ENCODE data around the gene AOC2. TPM values are rescaled to one million over a fixed set of nuclear protein-coding genes. Genes with fewer than 3 reads are reported as not detected.

The AOC2 gene
- total RNA-seq, 1 experiment from 2014 or later, result 1.4 TPM

DNA sequence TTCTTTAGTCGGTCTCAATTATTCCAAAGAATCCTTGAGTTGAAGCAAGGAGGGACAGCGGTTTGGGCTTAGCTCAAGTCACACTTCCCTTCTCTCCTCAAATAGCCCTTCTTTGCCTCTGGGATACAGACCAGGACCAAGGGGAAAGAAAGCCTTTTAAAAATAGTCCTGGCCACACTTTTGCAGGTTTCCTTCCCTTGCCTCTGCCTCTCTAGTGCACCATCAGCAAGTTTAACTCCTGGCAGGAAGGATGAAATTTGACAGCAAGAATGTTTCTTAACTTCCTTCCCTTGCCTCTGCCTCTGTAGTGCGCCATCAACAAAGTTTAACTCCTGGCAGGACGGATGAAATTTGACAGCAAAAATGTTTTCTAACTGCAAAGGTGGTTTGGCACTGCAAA, 49.0 kb downstream of the AOC2 start:
- Histone ChIP-seq H3K27ac (ENCODE audit: low read length) (no peak overlapping the region), H3K9me2 (replicated peaks; ENCODE audit: low read length) (no peaks in the 10 kb centered on the region), H3K79me2 (ENCODE audit: low read length) (no peaks in the 10 kb centered on the region), H2AFZ (ENCODE audit: low read length) (no peak overlapping the region), H3K9me3 (ENCODE audit: low read length) (no peaks in the 10 kb centered on the region), H3K36me3 (ENCODE audit: low read depth, low read length) (no peaks in the 10 kb centered on the region), H3K4me2 (ENCODE audit: low read length) (no peak overlapping the region), H3K9ac (ENCODE audit: low read length) (no peak overlapping the region), H3K27me3 (ENCODE audit: low read length) (no peaks in the 10 kb centered on the region), H4K20me1 (ENCODE audit: low read length) (no peaks in the 10 kb centered on the region), H3F3A (ENCODE audit: low read length, unreplicated experiment) (no peaks in the 10 kb centered on the region), H3K4me1 (ENCODE audit: insufficient read depth, low read length) (peaks cover 17% of the 10 kb centered on the region), H3K4me3 (ENCODE audit: low read length) (no peak overlapping the region)
- BruUV-seq (replicated peaks), result no TSS peak
- TF ChIP-seq EZH2 (IDR thresholded peaks at IDR 0.05; ENCODE audit: low read length, unreplicated experiment), result no peak
- TF ChIP-seq, protein P1, sequence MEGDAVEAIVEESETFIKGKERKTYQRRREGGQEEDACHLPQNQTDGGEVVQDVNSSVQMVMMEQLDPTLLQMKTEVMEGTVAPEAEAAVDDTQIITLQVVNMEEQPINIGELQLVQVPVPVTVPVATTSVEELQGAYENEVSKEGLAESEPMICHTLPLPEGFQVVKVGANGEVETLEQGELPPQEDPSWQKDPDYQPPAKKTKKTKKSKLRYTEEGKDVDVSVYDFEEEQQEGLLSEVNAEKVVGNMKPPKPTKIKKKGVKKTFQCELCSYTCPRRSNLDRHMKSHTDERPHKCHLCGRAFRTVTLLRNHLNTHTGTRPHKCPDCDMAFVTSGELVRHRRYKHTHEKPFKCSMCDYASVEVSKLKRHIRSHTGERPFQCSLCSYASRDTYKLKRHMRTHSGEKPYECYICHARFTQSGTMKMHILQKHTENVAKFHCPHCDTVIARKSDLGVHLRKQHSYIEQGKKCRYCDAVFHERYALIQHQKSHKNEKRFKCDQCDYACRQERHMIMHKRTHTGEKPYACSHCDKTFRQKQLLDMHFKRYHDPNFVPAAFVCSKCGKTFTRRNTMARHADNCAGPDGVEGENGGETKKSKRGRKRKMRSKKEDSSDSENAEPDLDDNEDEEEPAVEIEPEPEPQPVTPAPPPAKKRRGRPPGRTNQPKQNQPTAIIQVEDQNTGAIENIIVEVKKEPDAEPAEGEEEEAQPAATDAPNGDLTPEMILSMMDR (conservative IDR thresholded peaks at IDR 0.05; ENCODE audit: low read depth, low read length), result no peak
- TF ChIP-seq EZH2phosphoT487 (IDR thresholded peaks at IDR 0.05; ENCODE audit: borderline replicate concordance, low read length), result no peak
- ChIA-PET POLR2A (ENCODE audit: unreplicated experiment) (no interaction called here), CTCF (no interaction called here)
- no peak for DNase-seq
- intact Hi-C loops (cut with micrococcal nuclease), result no loop called here
- ATAC-seq, result no peak

DNA sequence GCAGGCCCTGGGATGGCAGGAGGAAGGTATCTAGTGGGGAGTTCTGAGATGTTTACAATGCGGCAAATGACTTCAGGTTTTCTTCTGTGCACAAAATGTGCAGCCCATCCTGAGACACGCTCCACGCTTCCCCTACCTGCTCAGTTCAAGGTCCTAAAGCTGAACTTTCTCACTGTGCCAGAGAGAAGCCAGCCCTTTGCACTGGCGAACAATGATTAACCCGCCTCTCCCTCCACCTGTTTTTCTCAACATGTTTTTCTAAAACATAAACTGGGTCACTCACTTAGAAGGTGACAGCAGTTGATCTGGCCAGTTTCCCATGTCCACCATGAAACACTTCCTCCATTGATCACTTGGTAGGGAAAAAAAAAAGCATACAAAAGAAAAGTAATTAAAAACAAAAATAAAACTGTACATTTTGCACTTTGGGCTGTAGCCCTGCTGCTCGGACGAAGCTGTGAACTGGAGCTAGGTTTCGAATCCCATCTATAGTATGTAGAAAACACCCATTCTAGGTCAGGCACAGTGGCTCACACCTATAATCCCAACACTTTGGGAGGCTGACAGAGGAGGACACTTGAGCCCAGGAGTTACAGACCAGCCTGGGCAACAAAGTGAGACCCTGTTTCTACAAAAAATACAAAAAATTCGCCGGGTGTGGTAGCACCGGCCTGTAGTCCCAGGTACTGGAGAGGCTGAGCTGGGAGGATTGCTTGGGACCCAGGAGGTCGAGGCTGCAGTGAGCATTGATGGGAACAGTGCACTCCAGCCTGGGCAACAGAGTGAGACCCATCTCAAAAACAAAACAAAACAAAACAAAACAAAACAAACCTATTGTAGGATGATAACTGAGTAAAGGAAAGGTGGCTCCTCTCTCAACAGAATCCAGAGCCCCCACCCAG, 50.2 kb downstream of the AOC2 start:
- ChIA-PET CTCF (no interaction called here), POLR2A (ENCODE audit: unreplicated experiment) (no interaction called here)
- no peaks in the 10 kb centered on the region for H4K20me1 ChIP-seq (ENCODE audit: low read length)
- no peaks in the 10 kb centered on the region for H3K36me3 ChIP-seq (ENCODE audit: low read depth, low read length)
- H3K79me2 ChIP-seq (ENCODE audit: low read length), result no peaks in the 10 kb centered on the region
- H3K27me3 ChIP-seq (ENCODE audit: low read length), result no peaks in the 10 kb centered on the region
- peak overlapping the region; percentile 72 for H3K4me2 ChIP-seq (ENCODE audit: low read length)
- intact Hi-C loops (cut with micrococcal nuclease), result no loop called here
- TF ChIP-seq EZH2phosphoT487 (IDR thresholded peaks at IDR 0.05; ENCODE audit: borderline replicate concordance, low read length) (no peak), EZH2 (IDR thresholded peaks at IDR 0.05; ENCODE audit: low read length, unreplicated experiment) (no peak)
- TF ChIP-seq, protein P1 (conservative IDR thresholded peaks at IDR 0.05; ENCODE audit: low read depth, low read length), result no peak
- peak overlapping the region; percentile 11; the same call in 1 of the 2 replicates for H2AFZ ChIP-seq (ENCODE audit: low read length)
- H3F3A ChIP-seq (ENCODE audit: low read length, unreplicated experiment), result no peaks in the 10 kb centered on the region
- peaks cover 17% of the 10 kb centered on the region for H3K4me1 ChIP-seq (ENCODE audit: insufficient read depth, low read length)
- no peak overlapping the region for H3K9ac ChIP-seq (ENCODE audit: low read length)
- DNase-seq, result no peak
- no peaks in the 10 kb centered on the region for H3K9me3 ChIP-seq (ENCODE audit: low read length)
- peak overlapping the region; percentile 1; the same call in 1 of the 2 replicates for H3K4me3 ChIP-seq (ENCODE audit: low read length)
- 0 out of 2 replicates have a peak overlapping the region, but pooled peaks have one; percentile 14 for H3K27ac ChIP-seq (ENCODE audit: low read length)
- no TSS peak for BruUV-seq (replicated peaks)
- ATAC-seq, result no peak
- no peaks in the 10 kb centered on the region for H3K9me2 ChIP-seq (replicated peaks; ENCODE audit: low read length)

DNA sequence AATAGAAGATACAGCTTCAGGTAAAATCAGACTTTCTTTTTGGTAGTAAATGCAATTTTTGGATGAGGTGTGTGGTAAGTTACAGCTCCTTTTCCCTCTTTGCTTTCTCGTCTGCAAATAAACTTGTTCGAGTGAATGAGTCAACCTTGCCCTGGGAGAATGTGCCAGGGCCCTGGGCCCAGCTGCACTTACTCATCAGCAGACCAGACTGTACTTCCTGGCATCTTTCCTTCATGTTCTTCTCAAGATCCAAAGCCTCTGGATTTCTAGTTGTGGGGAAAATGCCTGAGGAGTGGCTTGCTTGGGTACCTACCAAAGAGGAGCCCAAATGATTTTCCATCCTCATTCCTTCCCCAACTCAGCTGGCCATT, 50.8 kb downstream of the AOC2 start:
- Histone ChIP-seq H3K4me3 (ENCODE audit: low read length) (peak overlapping the region; percentile 1; the same call in 1 of the 2 replicates), H3K27ac (ENCODE audit: low read length) (0 out of 2 replicates have a peak overlapping the region, but pooled peaks have one; percentile 14), H4K20me1 (ENCODE audit: low read length) (no peaks in the 10 kb centered on the region), H3K27me3 (ENCODE audit: low read length) (no peaks in the 10 kb centered on the region), H3F3A (ENCODE audit: low read length, unreplicated experiment) (no peaks in the 10 kb centered on the region), H3K9ac (ENCODE audit: low read length) (no peak overlapping the region), H3K9me2 (replicated peaks; ENCODE audit: low read length) (no peaks in the 10 kb centered on the region), H3K79me2 (ENCODE audit: low read length) (no peaks in the 10 kb centered on the region), H3K9me3 (ENCODE audit: low read length) (no peaks in the 10 kb centered on the region), H3K4me2 (ENCODE audit: low read length) (peak overlapping the region; percentile 72), H3K4me1 (ENCODE audit: insufficient read depth, low read length) (peaks cover 17% of the 10 kb centered on the region), H2AFZ (ENCODE audit: low read length) (peak overlapping the region; percentile 11; the same call in 1 of the 2 replicates), H3K36me3 (ENCODE audit: low read depth, low read length) (no peaks in the 10 kb centered on the region)
- ChIA-PET CTCF (no interaction called here), POLR2A (ENCODE audit: unreplicated experiment) (no interaction called here)
- intact Hi-C loops (cut with micrococcal nuclease), result no loop called here
- DNase-seq (peak; percentile 82), ATAC-seq (peak; percentile 96)
- BruUV-seq (replicated peaks), result no TSS peak
- TF ChIP-seq, protein P1 (conservative IDR thresholded peaks at IDR 0.05; ENCODE audit: low read depth, low read length), result no peak
- TF ChIP-seq EZH2 (IDR thresholded peaks at IDR 0.05; ENCODE audit: low read length, unreplicated experiment) (no peak), EZH2phosphoT487 (IDR thresholded peaks at IDR 0.05; ENCODE audit: borderline replicate concordance, low read length) (no peak)
